HEK293 (cell line): ENCODE data around the gene SURF2.

Experiments used
- CTCF ChIA-PET: fragments of 350-600 bp; formaldehyde crosslinking; extraction: SDS; loops from one replicate; lab custom pipeline; 2021; ENCODE audit warnings: antibody characterized with exemption; lab: Yijun Ruan, JAX
- POLR2A ChIA-PET: fragments of 300-600 bp; formaldehyde crosslinking; extraction: SDS; loops from one replicate; lab custom pipeline; 2020; ENCODE audit warnings: antibody characterized with exemption, inconsistent platforms; lab: Yijun Ruan, JAX
- H3K27ac ChIP-seq: fragments of 200-500 bp; sonication (Bioruptor generic); 2 replicates; pipeline ENCODE4 v1.5.1; 2014; ENCODE audit warnings: low read depth, low read length, control low read depth, inconsistent platforms; ENCODE audit errors: extremely low read depth
- H3K36me3 ChIP-seq, 2 experiments: fragments of 200-500 bp in 1 of 2; sonication (Bioruptor generic) in 1 of 2; 1 replicate in 1 of 2; 2 replicates in 1 of 2; pipeline ENCODE4 v1.5.1; 2014 to 2017; ENCODE audit warnings: inconsistent platforms in 2 of 2, low read length in 2 of 2; ENCODE audit not compliant: control insufficient read depth in 2 of 2, insufficient read depth in 1 of 2
- H3K4me1 ChIP-seq: fragments of 200-500 bp; sonication (Bioruptor generic); 2 replicates; pipeline ENCODE4 v1.5.1; 2014; ENCODE audit warnings: mild to moderate bottlenecking, low read length, inconsistent platforms; ENCODE audit not compliant: control insufficient read depth, insufficient read depth
- H3K4me3 ChIP-seq: 2 replicates; pipeline ENCODE4 v1.5.1; 2011; ENCODE audit warnings: low read depth, mild to moderate bottlenecking, control low read depth, low read length, moderate library complexity
- H3K9me3 ChIP-seq: fragments of 200-500 bp; sonication (Bioruptor generic); 2 replicates; pipeline ENCODE4 v1.5.1; 2014; ENCODE audit warnings: low read depth, low read length, inconsistent platforms; ENCODE audit not compliant: control insufficient read depth, insufficient read depth
- MYNN ChIP-seq: fragments of 450-650 bp; formaldehyde crosslinking; IDR thresholded peaks from 2 replicates; pipeline ENCODE4 v1.5.1; 2016; ENCODE audit warnings: missing biosample characterization, missing genetic modification characterization, borderline replicate concordance
- OSR2 ChIP-seq: fragments of 450-650 bp; formaldehyde crosslinking; IDR thresholded peaks from 2 replicates; pipeline ENCODE4 v1.5.1; 2016; ENCODE audit warnings: missing biosample characterization, missing genetic modification characterization
- SALL2 ChIP-seq: fragments of 450-650 bp; formaldehyde crosslinking; IDR thresholded peaks from 2 replicates; pipeline ENCODE4 v1.5.0; 2017; ENCODE audit warnings: missing biosample characterization, mild to moderate bottlenecking, missing genetic modification characterization, borderline replicate concordance
- YY2 ChIP-seq: fragments of 450-650 bp; formaldehyde crosslinking; IDR thresholded peaks from 2 replicates; pipeline ENCODE4 v1.5.1; 2016; ENCODE audit warnings: missing biosample characterization, missing genetic modification characterization
- ZBTB48 ChIP-seq: fragments of 450-650 bp; formaldehyde crosslinking; IDR thresholded peaks from 2 replicates; pipeline ENCODE4 v1.5.1; 2016; ENCODE audit warnings: missing biosample characterization, missing genetic modification characterization
- ZNF112 ChIP-seq: fragments of 450-650 bp; formaldehyde crosslinking; IDR thresholded peaks from 2 replicates; pipeline ENCODE4 v1.5.0; 2017; ENCODE audit warnings: missing biosample characterization, missing genetic modification characterization
- ZNF133 ChIP-seq: fragments of 450-650 bp; formaldehyde crosslinking; IDR thresholded peaks from 2 replicates; pipeline ENCODE4 v1.5.1; 2016; ENCODE audit warnings: missing biosample characterization, missing genetic modification characterization
- ZNF174 ChIP-seq: fragments of 450-650 bp; formaldehyde crosslinking; IDR thresholded peaks from 2 replicates; pipeline ENCODE4 v1.5.0; 2017; ENCODE audit warnings: missing biosample characterization, mild to moderate bottlenecking, missing genetic modification characterization
- ZNF175 ChIP-seq: fragments of 450-650 bp; formaldehyde crosslinking; IDR thresholded peaks from 2 replicates; pipeline ENCODE4 v1.5.1; 2016; ENCODE audit warnings: missing biosample characterization, missing genetic modification characterization
- ZNF248 ChIP-seq: fragments of 450-650 bp; formaldehyde crosslinking; IDR thresholded peaks from 2 replicates; pipeline ENCODE4 v1.5.1; 2017; ENCODE audit warnings: missing biosample characterization, missing genetic modification characterization
- ZNF292 ChIP-seq: fragments of 450-650 bp; formaldehyde crosslinking; IDR thresholded peaks from 2 replicates; pipeline ENCODE4 v1.5.1; 2016; ENCODE audit warnings: low read depth, missing biosample characterization, missing genetic modification characterization, borderline replicate concordance
- ZNF302 ChIP-seq: fragments of 450-650 bp; formaldehyde crosslinking; IDR thresholded peaks from 2 replicates; pipeline ENCODE4 v1.5.1; 2016; ENCODE audit warnings: missing biosample characterization, missing genetic modification characterization, low read depth
- ZNF311 ChIP-seq: fragments of 450-650 bp; formaldehyde crosslinking; IDR thresholded peaks from 2 replicates; pipeline ENCODE4 v1.5.1; 2017; ENCODE audit warnings: missing biosample characterization, missing genetic modification characterization, borderline replicate concordance
- ZNF366 ChIP-seq: fragments of 450-650 bp; formaldehyde crosslinking; conservative IDR thresholded peaks from 2 replicates; pipeline ENCODE4 v1.5.1; 2016; ENCODE audit warnings: missing biosample characterization, missing genetic modification characterization
- ZNF473 ChIP-seq: fragments of 450-650 bp; formaldehyde crosslinking; IDR thresholded peaks from 2 replicates; pipeline ENCODE4 v1.5.1; 2017; ENCODE audit warnings: missing biosample characterization, missing genetic modification characterization
- ZNF510 ChIP-seq: fragments of 450-650 bp; formaldehyde crosslinking; IDR thresholded peaks from 2 replicates; pipeline ENCODE4 v1.5.1; 2018; ENCODE audit warnings: mild to moderate bottlenecking, missing genetic modification characterization, missing biosample characterization; ENCODE audit not compliant: insufficient replicate concordance
- ZNF514 ChIP-seq: fragments of 450-650 bp; formaldehyde crosslinking; IDR thresholded peaks from 2 replicates; pipeline ENCODE4 v1.5.1; 2016; ENCODE audit warnings: missing biosample characterization, missing genetic modification characterization
- ZNF521 ChIP-seq: fragments of 450-650 bp; formaldehyde crosslinking; IDR thresholded peaks from 2 replicates; pipeline ENCODE4 v1.5.1; 2017; ENCODE audit warnings: missing biosample characterization, mild to moderate bottlenecking, missing genetic modification characterization
- ZNF555 ChIP-seq: fragments of 450-650 bp; formaldehyde crosslinking; conservative IDR thresholded peaks from 2 replicates; pipeline ENCODE4 v1.5.1; 2017; ENCODE audit warnings: missing biosample characterization, mild to moderate bottlenecking, missing genetic modification characterization, inconsistent platforms
- ZNF621 ChIP-seq: fragments of 450-650 bp; formaldehyde crosslinking; IDR thresholded peaks from 2 replicates; pipeline ENCODE4 v1.5.1; 2017; ENCODE audit warnings: missing biosample characterization, missing genetic modification characterization
- ZNF658 ChIP-seq: fragments of 450-650 bp; formaldehyde crosslinking; IDR thresholded peaks from 2 replicates; pipeline ENCODE4; 2016; ENCODE audit warnings: missing biosample characterization, missing genetic modification characterization
- ZNF670 ChIP-seq: fragments of 450-650 bp; formaldehyde crosslinking; IDR thresholded peaks from 2 replicates; pipeline ENCODE4 v1.5.1; 2016; ENCODE audit warnings: missing biosample characterization, missing genetic modification characterization, low read depth
- ZNF747 ChIP-seq: fragments of 450-650 bp; formaldehyde crosslinking; IDR thresholded peaks from 2 replicates; pipeline ENCODE4 v1.5.1; 2016; ENCODE audit warnings: missing biosample characterization, missing genetic modification characterization
- ZNF785 ChIP-seq: fragments of 450-650 bp; formaldehyde crosslinking; IDR thresholded peaks from 2 replicates; pipeline ENCODE4 v1.5.1; 2016; ENCODE audit warnings: missing biosample characterization, missing genetic modification characterization
- ZNF837 ChIP-seq: fragments of 450-650 bp; formaldehyde crosslinking; IDR thresholded peaks from 2 replicates; pipeline ENCODE4 v1.5.1; 2016; ENCODE audit warnings: missing biosample characterization, missing genetic modification characterization
- ZSCAN16 ChIP-seq: fragments of 450-650 bp; formaldehyde crosslinking; IDR thresholded peaks from 2 replicates; pipeline ENCODE4 v1.5.1; 2016; ENCODE audit warnings: missing biosample characterization, missing genetic modification characterization
- TF ChIP-seq, protein P1 (sequence below): fragments of 450-650 bp; formaldehyde crosslinking; IDR thresholded peaks from 2 replicates; pipeline ENCODE4 v1.5.1; 2016; ENCODE audit warnings: missing biosample characterization, missing genetic modification characterization
- TF ChIP-seq, protein P2 (sequence below): fragments of 450-650 bp; formaldehyde crosslinking; IDR thresholded peaks from 2 replicates; pipeline ENCODE4 v1.5.1; 2017; ENCODE audit warnings: missing biosample characterization, missing genetic modification characterization
- TF ChIP-seq, protein P3 (sequence below): fragments of 450-650 bp; IDR thresholded peaks from 2 replicates; pipeline ENCODE4 v1.5.1; 2018; ENCODE audit warnings: missing biosample characterization, missing genetic modification characterization
- TF ChIP-seq, protein P4 (sequence below): fragments of 450-650 bp; formaldehyde crosslinking; IDR thresholded peaks from 2 replicates; pipeline ENCODE4 v1.5.1; 2016; ENCODE audit warnings: missing biosample characterization, missing genetic modification characterization

SURF2 gene

DNA sequence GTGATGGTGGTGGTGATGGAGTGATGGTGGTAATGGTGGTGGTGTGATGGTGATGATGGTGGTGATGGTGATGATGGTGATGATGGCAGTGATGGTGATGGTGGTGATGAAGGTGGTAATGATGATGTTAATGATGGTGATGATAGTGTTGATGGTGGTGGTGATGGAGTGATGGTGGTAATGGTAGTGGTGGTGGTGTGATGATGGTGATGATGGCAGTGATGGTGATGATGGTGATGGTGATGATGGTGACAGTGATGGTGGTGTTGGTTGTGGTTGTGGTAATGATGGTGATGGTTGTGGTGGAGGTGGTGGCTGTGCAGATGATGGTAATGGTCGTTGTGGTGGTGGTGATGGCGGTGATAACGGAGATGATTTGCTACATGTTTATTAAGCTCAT lies 27.1 kb downstream of the SURF2 start:
- peaks cover under 1% of the 10 kb centered on the region for H3K4me1 ChIP-seq
- POLR2A ChIA-PET = interaction anchor here (1.0 kb wide), 1 partner anchor 76 kb away, joined by 3 read pairs; the partner anchor contains the start of gene CACFD1
- CTCF ChIA-PET = interaction anchor here (0.7 kb wide), 1 partner anchor 106 kb away, joined by 3 read pairs; no protein-coding TSS in a partner anchor

More for the DNA sequence above, 27.1 kb downstream of the SURF2 start:
- H3K27ac ChIP-seq = no peak overlapping the region
- TF ChIP-seq ZNF302 (tag by site-specific recombination) (0 out of 2 replicates have a peak, but pooled peaks have one; percentile 16), ZNF521 (tag by site-specific recombination) (peak; percentile 81; the same call in 1 of the 2 replicates), OSR2 (no peak), ZNF837 (tag by site-specific recombination) (no peak), ZSCAN16 (tag by site-specific recombination) (0 out of 2 replicates have a peak, but pooled peaks have one; percentile 32), ZNF510 (tag by site-specific recombination) (no peak), ZNF174 (tag by site-specific recombination) (no peak), ZNF133 (tag by site-specific recombination) (peak; percentile 30; the same call in 1 of the 2 replicates), ZNF514 (tag by site-specific recombination) (no peak), SALL2 (tag by site-specific recombination) (peak; percentile 82; the same call in 1 of the 2 replicates), ZNF621 (0 out of 2 replicates have a peak, but pooled peaks have one; percentile 72), ZNF670 (tag by site-specific recombination) (0 out of 2 replicates have a peak, but pooled peaks have one; percentile 68), ZBTB48 (no peak), ZNF175 (tag by site-specific recombination) (peak; percentile 92; the same call in 1 of the 2 replicates), ZNF555 (no peak), ZNF658 (peak; percentile 48; the same call in 1 of the 2 replicates), YY2 (peak; percentile 52; the same call in 1 of the 2 replicates), ZNF747 (0 out of 2 replicates have a peak, but pooled peaks have one; percentile 69), ZNF112 (peak; percentile 61; the same call in 1 of the 2 replicates), ZNF292 (no peak), MYNN (no peak), ZNF248 (tag by site-specific recombination) (peak; percentile 70; the same call in 1 of the 2 replicates), ZNF785 (tag by site-specific recombination) (0 out of 2 replicates have a peak, but pooled peaks have one; percentile 42), ZNF366 (tag by site-specific recombination) (peak; percentile 72), ZNF311 (tag by site-specific recombination) (peak; percentile 96; the same call in 1 of the 2 replicates), ZNF473 (tag by site-specific recombination) (peak; percentile 79; the same call in 1 of the 2 replicates)
- TF ChIP-seq, protein P1, sequence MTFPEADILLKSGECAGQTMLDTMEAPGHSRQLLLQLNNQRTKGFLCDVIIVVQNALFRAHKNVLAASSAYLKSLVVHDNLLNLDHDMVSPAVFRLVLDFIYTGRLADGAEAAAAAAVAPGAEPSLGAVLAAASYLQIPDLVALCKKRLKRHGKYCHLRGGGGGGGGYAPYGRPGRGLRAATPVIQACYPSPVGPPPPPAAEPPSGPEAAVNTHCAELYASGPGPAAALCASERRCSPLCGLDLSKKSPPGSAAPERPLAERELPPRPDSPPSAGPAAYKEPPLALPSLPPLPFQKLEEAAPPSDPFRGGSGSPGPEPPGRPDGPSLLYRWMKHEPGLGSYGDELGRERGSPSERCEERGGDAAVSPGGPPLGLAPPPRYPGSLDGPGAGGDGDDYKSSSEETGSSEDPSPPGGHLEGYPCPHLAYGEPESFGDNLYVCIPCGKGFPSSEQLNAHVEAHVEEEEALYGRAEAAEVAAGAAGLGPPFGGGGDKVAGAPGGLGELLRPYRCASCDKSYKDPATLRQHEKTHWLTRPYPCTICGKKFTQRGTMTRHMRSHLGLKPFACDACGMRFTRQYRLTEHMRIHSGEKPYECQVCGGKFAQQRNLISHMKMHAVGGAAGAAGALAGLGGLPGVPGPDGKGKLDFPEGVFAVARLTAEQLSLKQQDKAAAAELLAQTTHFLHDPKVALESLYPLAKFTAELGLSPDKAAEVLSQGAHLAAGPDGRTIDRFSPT (tag by site-specific recombination) = 0 out of 2 replicates have a peak, but pooled peaks have one; percentile 24
- TF ChIP-seq, protein P2, sequence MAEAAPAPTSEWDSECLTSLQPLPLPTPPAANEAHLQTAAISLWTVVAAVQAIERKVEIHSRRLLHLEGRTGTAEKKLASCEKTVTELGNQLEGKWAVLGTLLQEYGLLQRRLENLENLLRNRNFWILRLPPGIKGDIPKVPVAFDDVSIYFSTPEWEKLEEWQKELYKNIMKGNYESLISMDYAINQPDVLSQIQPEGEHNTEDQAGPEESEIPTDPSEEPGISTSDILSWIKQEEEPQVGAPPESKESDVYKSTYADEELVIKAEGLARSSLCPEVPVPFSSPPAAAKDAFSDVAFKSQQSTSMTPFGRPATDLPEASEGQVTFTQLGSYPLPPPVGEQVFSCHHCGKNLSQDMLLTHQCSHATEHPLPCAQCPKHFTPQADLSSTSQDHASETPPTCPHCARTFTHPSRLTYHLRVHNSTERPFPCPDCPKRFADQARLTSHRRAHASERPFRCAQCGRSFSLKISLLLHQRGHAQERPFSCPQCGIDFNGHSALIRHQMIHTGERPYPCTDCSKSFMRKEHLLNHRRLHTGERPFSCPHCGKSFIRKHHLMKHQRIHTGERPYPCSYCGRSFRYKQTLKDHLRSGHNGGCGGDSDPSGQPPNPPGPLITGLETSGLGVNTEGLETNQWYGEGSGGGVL (tag by site-specific recombination) = peak; percentile 23; the same call in 1 of the 2 replicates
- TF ChIP-seq, protein P3, sequence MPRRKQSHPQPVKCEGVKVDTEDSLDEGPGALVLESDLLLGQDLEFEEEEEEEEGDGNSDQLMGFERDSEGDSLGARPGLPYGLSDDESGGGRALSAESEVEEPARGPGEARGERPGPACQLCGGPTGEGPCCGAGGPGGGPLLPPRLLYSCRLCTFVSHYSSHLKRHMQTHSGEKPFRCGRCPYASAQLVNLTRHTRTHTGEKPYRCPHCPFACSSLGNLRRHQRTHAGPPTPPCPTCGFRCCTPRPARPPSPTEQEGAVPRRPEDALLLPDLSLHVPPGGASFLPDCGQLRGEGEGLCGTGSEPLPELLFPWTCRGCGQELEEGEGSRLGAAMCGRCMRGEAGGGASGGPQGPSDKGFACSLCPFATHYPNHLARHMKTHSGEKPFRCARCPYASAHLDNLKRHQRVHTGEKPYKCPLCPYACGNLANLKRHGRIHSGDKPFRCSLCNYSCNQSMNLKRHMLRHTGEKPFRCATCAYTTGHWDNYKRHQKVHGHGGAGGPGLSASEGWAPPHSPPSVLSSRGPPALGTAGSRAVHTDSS (tag by site-specific recombination) = peak; percentile 94
- TF ChIP-seq, protein P4, sequence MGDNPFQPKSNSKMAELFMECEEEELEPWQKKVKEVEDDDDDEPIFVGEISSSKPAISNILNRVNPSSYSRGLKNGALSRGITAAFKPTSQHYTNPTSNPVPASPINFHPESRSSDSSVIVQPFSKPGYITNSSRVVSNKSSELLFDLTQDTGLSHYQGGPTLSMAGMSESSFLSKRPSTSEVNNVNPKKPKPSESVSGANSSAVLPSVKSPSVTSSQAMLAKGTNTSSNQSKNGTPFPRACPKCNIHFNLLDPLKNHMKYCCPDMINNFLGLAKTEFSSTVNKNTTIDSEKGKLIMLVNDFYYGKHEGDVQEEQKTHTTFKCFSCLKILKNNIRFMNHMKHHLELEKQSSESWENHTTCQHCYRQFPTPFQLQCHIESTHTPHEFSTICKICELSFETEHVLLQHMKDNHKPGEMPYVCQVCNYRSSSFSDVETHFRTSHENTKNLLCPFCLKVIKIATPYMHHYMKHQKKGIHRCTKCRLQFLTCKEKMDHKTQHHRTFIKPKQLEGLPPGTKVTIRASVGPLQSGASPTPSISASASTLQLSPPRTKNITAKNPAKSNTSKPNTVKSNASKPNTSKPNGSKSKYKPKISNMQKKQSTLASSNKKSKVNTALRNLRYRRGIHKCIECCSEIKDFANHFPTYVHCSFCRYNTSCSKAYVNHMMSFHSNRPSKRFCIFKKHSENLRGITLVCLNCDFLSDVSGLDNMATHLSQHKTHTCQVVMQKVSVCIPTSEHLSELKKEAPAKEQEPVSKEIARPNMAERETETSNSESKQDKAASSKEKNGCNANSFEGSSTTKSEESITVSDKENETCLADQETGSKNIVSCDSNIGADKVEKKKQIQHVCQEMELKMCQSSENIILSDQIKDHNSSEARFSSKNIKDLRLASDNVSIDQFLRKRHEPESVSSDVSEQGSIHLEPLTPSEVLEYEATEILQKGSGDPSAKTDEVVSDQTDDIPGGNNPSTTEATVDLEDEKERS (tag by site-specific recombination) = no peak
- no peak overlapping the region for H3K4me3 ChIP-seq
- H3K9me3 ChIP-seq = no peaks in the 10 kb centered on the region
- no peaks in the 10 kb centered on the region for H3K36me3 ChIP-seq
